COLO829 (cell line): ENCODE data around the gene SPACA5.
"Not testable (repeated sequence)": the region's sequence is repeated elsewhere in the genome, so short reads cannot be mapped to it uniquely, and the experiment has no call there.

Experiments
- DNase-seq: peaks from one replicate; pipeline ENCODE4 v3.0.0; 2012; ENCODE audit warnings: low spot score

Gene SPACA5

DNA sequence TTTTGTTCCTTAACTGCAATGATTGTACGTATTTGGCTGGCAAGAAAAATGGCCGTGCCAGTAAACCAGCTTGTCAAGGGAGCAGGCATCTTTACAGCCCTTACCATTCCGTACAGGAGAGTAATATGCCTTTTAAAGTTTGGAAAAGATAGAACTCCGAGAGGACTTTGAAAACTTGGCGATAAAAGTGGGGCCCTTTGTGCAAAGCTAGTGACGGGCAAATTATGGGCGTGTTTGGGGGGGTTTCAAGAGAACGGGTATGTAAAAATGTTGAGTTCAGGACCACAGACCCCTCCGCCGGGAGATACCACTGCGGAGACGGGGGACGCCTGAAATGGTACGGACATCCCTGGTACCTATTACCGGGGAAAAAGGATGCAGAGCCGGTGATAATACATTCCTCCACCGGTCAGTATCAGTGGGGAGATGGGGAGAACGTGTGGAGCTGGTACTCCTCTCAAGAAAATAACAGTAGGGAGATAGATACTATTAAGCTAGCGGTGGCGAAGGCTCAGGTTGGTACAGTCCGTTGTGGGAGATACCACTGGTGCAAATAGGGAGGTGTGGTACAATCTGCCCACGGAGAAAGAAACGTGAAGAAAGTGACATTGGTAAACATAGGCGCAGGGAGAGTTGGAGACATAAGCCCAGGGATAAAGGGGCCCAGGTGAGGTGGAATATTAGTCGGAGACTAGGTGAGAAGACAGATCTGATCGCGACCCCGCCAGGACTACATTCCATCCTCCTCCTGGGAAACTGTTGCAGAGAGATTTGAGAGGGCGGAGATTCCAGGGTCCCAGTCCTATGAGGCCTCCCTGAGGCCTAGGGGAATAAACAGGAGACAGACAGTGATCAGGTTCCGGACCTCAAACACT lies 14.5 kb downstream of the SPACA5 start:
- peak; percentile 63 for DNase-seq

DNA sequence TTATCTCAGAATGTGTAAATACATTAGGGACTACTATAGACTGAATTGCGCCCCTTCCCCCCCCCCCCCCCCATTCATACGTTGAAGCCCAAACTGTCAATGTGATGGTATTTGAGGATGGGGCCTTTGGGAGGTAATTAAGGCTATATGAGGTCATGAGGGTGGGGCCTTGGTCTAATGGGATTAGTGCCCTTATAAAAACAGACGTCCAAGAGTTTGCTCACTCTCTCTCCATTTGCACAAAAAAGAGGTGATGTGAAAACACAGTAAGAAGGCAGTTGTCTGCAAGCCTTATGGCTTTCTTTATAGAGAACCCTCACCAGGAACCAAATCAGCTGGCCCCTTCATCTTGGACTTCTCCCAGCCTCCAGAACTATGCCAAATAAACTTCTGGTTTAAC lies 15.3 kb downstream of the SPACA5 start:
- DNase-seq = no peak

DNA sequence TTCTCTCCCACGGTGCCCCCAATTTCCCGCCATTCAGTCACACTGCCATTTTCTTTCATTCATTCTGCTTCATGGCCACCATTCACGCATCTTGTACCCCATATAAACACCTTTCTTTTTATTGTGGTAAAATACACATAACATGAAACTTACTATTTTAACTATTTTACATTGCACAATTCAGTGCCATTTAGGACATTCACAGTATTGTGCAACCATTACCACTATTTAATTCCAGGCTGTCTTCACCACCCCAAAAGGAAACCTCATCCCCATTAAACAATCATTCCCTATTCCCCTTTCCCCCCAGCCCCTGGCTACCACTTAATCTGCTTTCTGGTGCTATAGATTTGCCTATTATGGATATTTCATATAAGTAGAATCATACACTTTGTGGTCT lies 15.9 kb downstream of the SPACA5 start:
- DNase-seq = no peak

DNA sequence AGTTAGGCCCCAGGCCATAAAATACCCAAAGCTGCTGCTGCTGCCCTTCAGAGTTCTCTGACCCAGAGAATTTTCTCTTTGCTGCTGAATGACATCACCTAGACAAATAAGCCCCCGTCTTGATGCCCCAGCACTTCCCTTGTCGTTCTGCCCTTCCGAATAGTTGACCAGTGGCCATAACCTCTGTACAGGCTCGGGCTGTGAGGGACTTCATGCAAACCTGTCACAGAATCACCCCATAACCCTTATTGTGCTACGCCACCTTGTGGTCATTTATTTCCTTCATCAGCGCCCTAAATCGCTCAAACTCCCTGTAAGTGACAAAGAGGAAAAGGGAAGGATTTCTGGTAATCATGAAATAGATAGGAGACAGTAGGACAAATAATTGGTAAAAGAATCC lies 18.8 kb downstream of the SPACA5 start:
- peak; percentile 13 for DNase-seq

DNA sequence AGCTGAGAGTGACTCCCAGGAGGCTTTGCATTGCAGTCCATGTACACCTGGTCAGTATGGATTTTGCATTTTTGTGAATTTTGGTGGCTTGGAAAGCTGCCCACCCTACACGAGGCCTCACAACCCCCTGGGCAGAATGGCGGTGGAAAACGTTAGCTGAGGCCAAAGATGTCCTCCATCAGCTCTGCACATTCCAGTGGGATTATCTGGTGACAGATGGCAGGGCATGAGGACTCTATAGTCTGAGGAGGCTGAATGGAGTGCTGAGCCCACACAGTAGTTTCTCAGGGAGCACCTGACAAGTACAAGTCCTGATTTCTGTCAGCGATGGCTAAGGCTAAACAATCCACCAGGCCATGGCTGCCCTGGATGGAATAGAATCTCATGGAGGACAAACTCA lies 20.8 kb downstream of the SPACA5 start:
- not testable (repeated sequence) for DNase-seq

DNA sequence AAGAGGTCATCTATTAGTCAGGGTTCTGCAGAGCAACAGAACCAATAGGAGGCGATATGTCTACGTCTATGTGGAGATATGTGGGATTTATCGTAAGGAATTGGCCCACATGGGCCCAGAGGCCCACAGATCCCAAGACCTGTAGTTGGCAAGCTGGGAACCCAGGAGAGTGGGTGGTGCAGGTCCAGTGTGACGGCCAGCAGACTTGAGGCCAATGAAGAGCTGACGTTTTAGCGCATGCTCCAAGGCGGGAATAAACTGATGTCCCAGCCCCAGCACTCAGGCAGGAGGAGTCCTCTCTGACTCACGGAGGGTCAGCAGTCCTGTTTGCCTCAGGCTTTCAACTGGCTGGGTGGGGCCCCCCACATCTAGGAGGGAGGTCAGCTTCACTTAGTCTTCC lies 21.3 kb downstream of the SPACA5 start:
- DNase-seq = no peak

DNA sequence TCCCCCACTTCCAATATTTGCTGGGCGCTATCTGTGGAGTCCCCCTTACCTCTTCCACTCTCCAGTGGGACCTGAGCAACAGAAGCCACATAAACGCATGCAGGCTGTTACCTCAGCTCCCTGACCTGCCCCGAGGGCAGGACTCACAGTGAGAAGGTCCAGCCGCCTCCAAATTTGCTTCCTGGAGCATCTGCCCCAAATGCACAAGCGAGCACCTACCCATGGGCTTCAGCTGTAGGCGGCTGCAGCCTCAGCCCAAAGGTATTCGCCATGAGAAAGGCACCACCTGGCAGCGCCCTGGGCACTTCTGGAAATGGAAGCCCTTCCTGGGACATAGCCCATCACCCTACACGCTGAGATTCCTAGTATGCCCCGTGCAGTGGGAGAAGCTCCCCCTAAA lies 23.4 kb downstream of the SPACA5 start:
- no peak for DNase-seq

DNA sequence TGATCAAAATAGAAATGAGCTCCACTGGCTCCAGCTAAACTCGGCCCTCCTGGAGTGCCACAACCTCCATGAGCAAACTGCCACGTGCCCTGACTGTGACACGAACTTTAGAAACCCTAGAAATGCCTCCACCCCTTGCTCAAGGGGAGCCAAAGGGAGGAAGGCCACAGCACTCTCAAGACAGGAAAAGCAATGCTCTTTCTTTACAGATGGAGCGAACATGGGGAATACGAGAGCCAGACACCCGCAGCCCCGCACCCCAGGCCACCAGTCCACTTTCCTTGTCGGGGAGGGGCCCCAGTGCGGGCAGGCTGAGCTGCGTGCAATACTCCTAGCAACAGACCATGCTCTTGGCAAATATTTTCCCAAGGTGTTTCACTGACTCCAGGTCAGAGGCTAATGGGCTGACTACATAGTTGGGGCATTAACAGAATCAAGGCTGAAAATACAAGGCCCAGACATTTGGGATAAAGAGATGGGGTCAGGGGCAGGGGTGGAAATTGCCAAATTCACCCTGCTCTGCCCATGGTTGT lies 23.9 kb downstream of the SPACA5 start:
- DNase-seq = not testable (repeated sequence)

DNA sequence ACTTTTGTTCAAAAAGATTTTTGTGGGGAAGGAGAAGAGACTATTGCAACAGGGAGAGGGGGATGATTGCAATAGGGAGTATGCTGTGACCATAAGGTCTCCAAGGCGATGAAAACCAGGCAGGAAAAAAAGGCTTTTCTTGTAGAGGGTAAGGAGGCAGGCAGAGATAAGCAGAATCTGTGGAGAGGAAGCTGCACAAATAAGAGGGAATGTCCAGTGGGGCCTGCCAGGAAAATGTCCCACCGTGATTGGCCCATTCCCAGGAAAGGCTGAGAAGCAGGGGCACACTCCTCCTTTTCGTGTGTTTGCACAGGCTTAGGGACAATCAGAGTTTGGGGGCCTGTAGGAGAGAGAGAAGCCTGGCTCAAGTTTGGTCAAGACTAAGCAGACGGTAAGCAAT lies 29.1 kb downstream of the SPACA5 start:
- no peak for DNase-seq

DNA sequence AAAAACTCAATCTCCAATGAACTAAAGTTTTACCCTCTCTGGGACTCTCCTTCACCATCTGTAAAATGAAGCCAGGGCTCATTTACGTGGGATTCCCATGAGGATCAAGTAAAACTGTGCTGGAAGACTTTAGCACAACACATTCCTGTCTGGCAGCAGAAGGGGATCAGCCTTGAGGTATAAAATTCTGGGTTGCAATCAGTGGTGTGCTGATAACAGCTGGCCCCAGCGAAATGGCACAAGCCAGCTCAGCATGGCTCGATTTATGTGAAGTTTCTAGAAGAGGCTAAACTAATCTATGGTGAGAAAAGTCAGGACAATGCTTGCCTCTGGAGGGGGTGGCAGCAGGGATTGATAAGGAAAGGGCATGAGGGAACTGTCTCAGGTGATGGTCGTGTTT lies 36.3 kb downstream of the SPACA5 start:
- no peak for DNase-seq

DNA sequence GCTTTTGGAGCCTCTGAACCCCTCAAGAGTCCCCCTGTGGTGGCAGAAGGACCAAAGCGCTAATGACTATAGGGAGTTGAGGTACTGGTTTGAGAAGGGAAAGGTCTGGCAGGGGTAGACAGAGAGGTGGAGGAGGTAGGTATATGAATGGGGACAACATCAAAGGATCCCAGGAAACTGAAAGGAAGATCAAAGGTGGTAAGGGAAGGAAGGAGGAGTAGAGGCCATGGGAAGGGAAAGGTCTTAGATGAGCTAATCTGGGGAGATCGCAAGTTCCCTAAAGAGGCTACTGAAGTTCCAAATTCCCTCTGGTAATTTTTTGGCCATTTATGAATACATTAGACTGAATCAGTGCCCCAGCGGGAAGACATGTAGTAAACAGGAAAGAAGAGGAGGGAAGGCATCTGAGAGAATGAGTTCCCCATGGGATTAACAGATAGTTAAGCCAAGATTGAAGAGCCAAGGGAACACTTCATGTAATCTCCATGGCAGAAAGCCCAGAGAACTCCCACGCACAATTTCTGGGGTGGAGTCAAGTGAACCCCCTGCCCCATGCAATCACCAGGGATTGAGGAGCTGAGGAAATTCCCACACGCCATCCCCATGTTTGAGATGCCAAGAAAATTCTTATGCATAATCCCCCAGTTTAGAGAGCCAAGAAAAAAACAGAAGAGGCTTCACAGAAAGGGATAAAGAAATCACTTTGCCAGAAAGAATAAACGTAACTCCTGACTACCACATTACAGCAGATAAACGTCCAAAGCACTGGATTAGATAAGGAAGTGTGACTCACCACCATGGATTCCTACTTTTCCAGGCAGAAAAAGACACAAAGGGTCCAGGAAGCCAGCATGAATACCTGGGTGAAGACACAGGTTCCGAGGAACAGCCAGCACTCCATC lies 38.9 kb downstream of the SPACA5 start:
- peak; percentile 51 for DNase-seq

DNA sequence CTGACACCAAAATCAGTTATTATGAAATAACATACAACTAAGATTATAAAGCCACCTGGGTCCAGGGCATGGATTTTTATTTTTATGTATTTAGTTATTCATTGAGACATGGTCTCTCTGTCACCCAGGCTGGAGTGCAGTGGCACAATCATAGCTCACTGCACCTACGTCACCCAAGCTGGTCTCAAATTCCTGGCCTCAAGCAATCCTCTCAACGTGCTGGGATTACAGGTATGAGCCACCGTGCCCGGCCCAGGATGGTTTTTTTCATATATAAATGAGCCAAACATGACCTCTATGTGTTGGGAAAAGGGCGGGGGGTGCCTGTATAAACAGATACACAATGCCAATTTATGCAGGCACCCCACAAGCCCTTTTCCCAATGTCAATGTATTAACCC lies 40.1 kb downstream of the SPACA5 start:
- DNase-seq = no peak

DNA sequence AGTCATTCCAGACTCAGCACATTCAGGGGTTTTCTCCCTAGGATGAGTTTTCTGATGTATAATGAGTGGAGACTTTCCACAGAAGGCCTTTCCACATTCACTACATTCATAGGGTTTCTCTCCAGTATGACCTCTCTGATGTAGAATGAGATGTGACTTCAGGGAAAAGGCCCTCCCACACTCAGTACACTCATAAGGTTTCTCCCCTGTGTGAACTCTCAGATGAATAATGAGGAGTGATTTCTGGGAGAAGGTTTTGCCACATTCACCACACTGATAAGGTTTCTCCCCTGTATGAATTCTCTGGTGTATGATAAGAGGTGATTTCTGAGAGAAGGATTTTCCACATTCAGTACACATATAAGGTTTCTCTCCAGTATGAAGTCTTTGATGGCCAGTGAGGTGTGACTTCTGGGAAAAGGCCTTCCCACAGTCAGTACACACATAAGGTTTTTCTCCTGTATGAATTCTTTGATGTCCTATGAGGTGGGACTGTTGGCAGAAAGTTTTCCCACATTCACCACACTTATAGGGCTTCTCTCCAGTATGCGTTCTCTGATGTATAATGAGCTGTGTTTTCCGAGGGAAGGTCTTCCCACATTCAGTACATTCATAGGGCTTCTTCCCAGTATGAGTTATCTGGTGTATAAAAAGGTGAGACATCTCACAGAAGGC lies 52.0 kb downstream of the SPACA5 start:
- no peak for DNase-seq

DNA sequence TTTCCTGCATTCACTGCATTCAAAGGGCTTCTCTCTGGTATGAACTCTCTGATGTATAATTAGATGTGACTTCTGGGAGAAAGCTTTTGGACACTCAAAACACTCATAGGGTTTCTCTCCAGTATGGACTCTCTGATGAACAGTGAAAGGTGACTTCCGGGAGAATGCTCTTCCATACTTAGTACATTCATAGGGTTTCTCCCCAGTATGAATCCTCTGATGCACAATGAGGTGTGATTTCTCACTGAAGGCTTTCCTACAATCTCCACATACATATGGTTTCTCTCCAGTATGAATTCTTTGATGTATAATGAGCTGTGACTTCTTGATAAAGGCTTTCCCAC lies 52.5 kb downstream of the SPACA5 start:
- DNase-seq = no peak
